ENCODE results near the gene ACER2.

GRCh38 chr9:19456426-19456825, 47.6 kb downstream of the ACER2 start:
- TF ChIP-seq CTCF (IDR thresholded peaks at IDR 0.05) = no peak
- no peak for TF ChIP-seq POLR2A (IDR thresholded peaks at IDR 0.05; ENCODE audit: low read depth)

Measured in esophagus muscularis mucosa (tissue), 3 donors.